ENCODE results near the gene PPP1R15B. TPM values are rescaled to one million over a fixed set of nuclear protein-coding genes. Genes with fewer than 3 reads are reported as not detected.

The PPP1R15B gene
- total and polyA plus RNA-seq, 10 of the 15 experiments (the other 5 are each of a cell fraction or from before 2014, with no cell fraction given): 13.9 to 38.1 (median 26.5) TPM

- RAD21 ChIA-PET (ENCODE audit: unreplicated experiment): interaction anchor here (0.6 to 3.0 kb wide), 18 partner anchors 12 to 375 kb away, joined by 3 to 34 read pairs (median 4); partner anchors contain the start of gene PIK3C2B
- SMC1A ChIA-PET (ENCODE audit: uncharacterized antibody, unreplicated experiment): interaction anchor here (0.9 to 33.8 kb wide), 19 partner anchors 9 to 571 kb away, joined by 3 to 939 read pairs (median 5); partner anchors contain the start of gene PIK3C2B
- no peak overlapping the region for H3K4me2 ChIP-seq (ENCODE audit: control insufficient read depth, insufficient read depth)
- no peaks in the 10 kb centered on the region for H3K4me1 ChIP-seq (ENCODE audit: control insufficient read depth, insufficient read depth, low read length)
- H2AFZ ChIP-seq (ENCODE audit: control insufficient read depth, low read depth, low read length): no peak overlapping the region
- H3K27ac ChIP-seq (ENCODE audit: control insufficient read depth, insufficient read depth): no peak overlapping the region
- CTCF ChIA-PET: interaction anchor here (0.6 to 51.8 kb wide), 51 partner anchors 8 to 1390 kb away, joined by 3 to 2021 read pairs (median 4); partner anchors contain the start of gene PIK3C2B
- 75% methylated on average over 11 of the region's 13 CpGs for WGBS (ENCODE audit: insufficient coverage, insufficient replicate concordance, low lambda C conversion rate, missing lambda C conversion rate)
- no peaks in the 10 kb centered on the region for H3K27me3 ChIP-seq (replicated peaks in 1 of 2; ENCODE audit: control insufficient read depth in 2 of 2, insufficient read depth in 2 of 2, low read length in 1 of 2)
- TF ChIP-seq EGR1 (IDR thresholded peaks at IDR 0.05; ENCODE audit: borderline replicate concordance in 1 of 2, low read depth in 2 of 2, low read length in 2 of 2) (no peak), PML (IDR thresholded peaks at IDR 0.05; ENCODE audit: low read length) (no peak), RAD21 (IDR thresholded peaks at IDR 0.05; ENCODE audit: insufficient read depth, low read depth, low read length) (peak; percentile 60), SMC3 (IDR thresholded peaks at IDR 0.05; ENCODE audit: borderline replicate concordance, low read length) (peak; percentile 81), MTA3 (IDR thresholded peaks at IDR 0.05; ENCODE audit: borderline replicate concordance, low read length) (no peak), RBBP5 (conservative IDR thresholded peaks at IDR 0.05) (no peak), MYB (IDR thresholded peaks at IDR 0.05; ENCODE audit: borderline replicate concordance, low read depth, low read length) (no peak), CTCF (IDR thresholded peaks at IDR 0.05 in 2 of 3, conservative IDR thresholded peaks at IDR 0.05 in 1 of 3; ENCODE audit: control insufficient read depth in 2 of 3, extremely low read depth in 1 of 3, insufficient read depth in 1 of 3, low read depth in 3 of 3, low read length in 3 of 3) (peak; percentile 86 to 95 (median 94)), SPI1 (IDR thresholded peaks at IDR 0.05; ENCODE audit: borderline replicate concordance, insufficient read depth, low read depth, low read length) (no peak), YY1 (IDR thresholded peaks at IDR 0.05; ENCODE audit: low read depth, low read length) (peak; percentile 75; the same call in 1 of the 2 replicates), IKZF1 (conservative IDR thresholded peaks at IDR 0.05) (no peak), MYC (IDR thresholded peaks at IDR 0.05; ENCODE audit: insufficient read depth, insufficient read length, insufficient replicate concordance, low read length, severe bottlenecking) (no peak), ZBED1 (IDR thresholded peaks at IDR 0.05; ENCODE audit: borderline replicate concordance) (no peak), JUND (IDR thresholded peaks at IDR 0.05; ENCODE audit: low read depth, low read length) (no peak), SP1 (IDR thresholded peaks at IDR 0.05; ENCODE audit: low read depth, low read length) (no peak), TBL1XR1 (IDR thresholded peaks at IDR 0.05; ENCODE audit: low read depth, low read length) (no peak)
- TF ChIP-seq, protein P1, sequence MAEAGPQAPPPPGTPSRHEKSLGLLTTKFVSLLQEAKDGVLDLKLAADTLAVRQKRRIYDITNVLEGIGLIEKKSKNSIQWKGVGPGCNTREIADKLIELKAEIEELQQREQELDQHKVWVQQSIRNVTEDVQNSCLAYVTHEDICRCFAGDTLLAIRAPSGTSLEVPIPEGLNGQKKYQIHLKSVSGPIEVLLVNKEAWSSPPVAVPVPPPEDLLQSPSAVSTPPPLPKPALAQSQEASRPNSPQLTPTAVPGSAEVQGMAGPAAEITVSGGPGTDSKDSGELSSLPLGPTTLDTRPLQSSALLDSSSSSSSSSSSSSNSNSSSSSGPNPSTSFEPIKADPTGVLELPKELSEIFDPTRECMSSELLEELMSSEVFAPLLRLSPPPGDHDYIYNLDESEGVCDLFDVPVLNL (IDR thresholded peaks at IDR 0.05; ENCODE audit: low read depth, low read length): no peak
- H3K79me2 ChIP-seq (ENCODE audit: control insufficient read depth, insufficient read depth, low read length): no peaks in the 10 kb centered on the region
- FAIRE-seq: peak; percentile 86
- peaks cover 20 to 24% of the 10 kb centered on the region in 2 experiments for H3K36me3 ChIP-seq (ENCODE audit: control insufficient read depth in 2 of 2, insufficient read depth in 2 of 2, low read length in 1 of 2)
- no TSS peak for BruUV-seq (replicated peaks)
- no peaks in the 10 kb centered on the region for H4K20me1 ChIP-seq (ENCODE audit: control insufficient read depth, insufficient read depth)
- POLR2A ChIA-PET: interaction anchor here (0.6 to 2.4 kb wide), 6 partner anchors 22 to 75 kb away, joined by 3 to 6 read pairs (median 3); partner anchors contain the start of gene PIK3C2B
- H3K9me3 ChIP-seq (replicated peaks; ENCODE audit: control insufficient read depth, insufficient read depth, low read length): no peaks in the 10 kb centered on the region
- no peak for DNase-seq (ENCODE audit: low read depth, low spot score)
- intact Hi-C loops (cut with micrococcal nuclease; ENCODE audit: unreplicated experiment) (loop anchor here (1.0 to 2.0 kb wide), 3 partner anchors 63 to 72 kb away; partner anchors contain the start of gene PIK3C2B), in situ Hi-C loops (cut with MboI) (loop anchor here (10.0 kb wide), 1 partner anchor 373 kb away; no protein-coding TSS in a partner anchor)
- no peak overlapping the region for H3K4me3 ChIP-seq
- no peak overlapping the region for H3K9ac ChIP-seq (ENCODE audit: control insufficient read depth, insufficient read depth, low read length)
- peak; percentile 99 for ATAC-seq
Measured at GRCh38 chr1:204431310-204432184, 19.9 kb upstream of the PPP1R15B start.

All from GM12878 (cell line).